ENCODE measurements around the gene CAMTA1. TPM values are rescaled to one million over a fixed set of nuclear protein-coding genes. Genes with fewer than 3 reads are reported as not detected.

CAMTA1 gene
- total and polyA plus RNA-seq, 9 of the 15 experiments (the other 6 are each of a cell fraction or from before 2014, with no cell fraction given), result 43.9 to 161 (median 65.9) TPM

- TF ChIP-seq EP300 (IDR thresholded peaks at IDR 0.05; ENCODE audit: low read length), result no peak
Observed at GRCh38 chr1:7687411-7687810, 902.2 kb downstream of the CAMTA1 start (continued).

GRCh38 chr1:7688659-7689058 is 903.4 kb downstream of the CAMTA1 start:
- Histone ChIP-seq H3K9ac (ENCODE audit: insufficient read depth in 1 of 2, low read depth in 2 of 2, low read length in 2 of 2) (no peak overlapping the region), H3K4me2 (ENCODE audit: insufficient read depth, low read length) (no peak overlapping the region), H2AFZ (ENCODE audit: low read depth, low read length) (no peak overlapping the region), H3K9me1 (ENCODE audit: control insufficient read depth, insufficient read depth, low read length) (no peaks in the 10 kb centered on the region), H3K27ac (ENCODE audit: extremely low read depth, low read depth, low read length) (no peak overlapping the region), H3K9me3 (replicated peaks; ENCODE audit: control insufficient read depth, insufficient read depth, low read depth, low read length) (no peaks in the 10 kb centered on the region), H3K4me3 (no peak overlapping the region), H3K4me1 (replicated peaks in 1 of 2; ENCODE audit: control insufficient read depth in 2 of 2, insufficient read depth in 2 of 2, low read length in 2 of 2) (no peaks in the 10 kb centered on the region; a peak in 1 of 5 replicates), H3K36me3 (ENCODE audit: control insufficient read depth, insufficient read depth, low read length) (no peaks in the 10 kb centered on the region), H3K79me2 (ENCODE audit: control insufficient read depth, insufficient read depth, low read length) (no peaks in the 10 kb centered on the region), H4K20me1 (replicated peaks; ENCODE audit: control insufficient read depth, insufficient read depth, low read length) (peaks cover 6% of the 10 kb centered on the region), H3K27me3 (ENCODE audit: control insufficient read depth in 2 of 2, insufficient read depth in 2 of 2, low read length in 2 of 2) (peaks cover 39 to 73% of the 10 kb centered on the region in 2 experiments)
- ChIA-PET CTCF (ENCODE audit: low intra/inter-chr PET ratio) (no interaction called here), POLR2A (no interaction called here)
- BruUV-seq (replicated peaks), result no TSS peak
- ATAC-seq, result no peak
- in situ Hi-C loops (cut with MboI) (no loop called here), intact Hi-C loops (cut with micrococcal nuclease) (no loop called here)
- FAIRE-seq, result no peak
- 0% methylated on average over 1 of the region's 1 CpG for WGBS (ENCODE audit: insufficient coverage, low coverage, missing lambda C conversion rate)
- DNase-seq (ENCODE audit: extremely low read depth in 1 of 4, low spot score in 3 of 4), result no peak
- no peak for TF ChIP-seq ATF7 (IDR thresholded peaks at IDR 0.05)
- no peak for TF ChIP-seq ZBTB1 (CRISPR knock-in tag; IDR thresholded peaks at IDR 0.05; ENCODE audit: borderline replicate concordance, low read depth)
- TF ChIP-seq ZNF277 (CRISPR knock-in tag; IDR thresholded peaks at IDR 0.05; ENCODE audit: borderline replicate concordance), result no peak
- no peak for TF ChIP-seq FOXA1 (IDR thresholded peaks at IDR 0.05; ENCODE audit: borderline replicate concordance)
- TF ChIP-seq PBX2 (CRISPR knock-in tag; IDR thresholded peaks at IDR 0.05; ENCODE audit: low read depth), result no peak
- TF ChIP-seq PBX2 (tag; conservative IDR thresholded peaks at IDR 0.05; ENCODE audit: low read depth), result no peak
- TF ChIP-seq CAMTA2 (CRISPR knock-in tag; conservative IDR thresholded peaks at IDR 0.05), result no peak
- TF ChIP-seq NFRKB (IDR thresholded peaks at IDR 0.05; ENCODE audit: low read depth), result no peak
- TF ChIP-seq ATF6 (CRISPR knock-in tag; IDR thresholded peaks at IDR 0.05), result no peak
- TF ChIP-seq FOXO4 (CRISPR knock-in tag; IDR thresholded peaks at IDR 0.05), result no peak
- no peak for TF ChIP-seq ZNF717 (CRISPR knock-in tag; IDR thresholded peaks at IDR 0.05)
- TF ChIP-seq CXXC5 (CRISPR knock-in tag; IDR thresholded peaks at IDR 0.05), result no peak
- TF ChIP-seq NFATC3 (IDR thresholded peaks at IDR 0.05), result no peak
- no peak for TF ChIP-seq L3MBTL2 (IDR thresholded peaks at IDR 0.05)
